ENCODE results near the gene CUX1.

DNA sequence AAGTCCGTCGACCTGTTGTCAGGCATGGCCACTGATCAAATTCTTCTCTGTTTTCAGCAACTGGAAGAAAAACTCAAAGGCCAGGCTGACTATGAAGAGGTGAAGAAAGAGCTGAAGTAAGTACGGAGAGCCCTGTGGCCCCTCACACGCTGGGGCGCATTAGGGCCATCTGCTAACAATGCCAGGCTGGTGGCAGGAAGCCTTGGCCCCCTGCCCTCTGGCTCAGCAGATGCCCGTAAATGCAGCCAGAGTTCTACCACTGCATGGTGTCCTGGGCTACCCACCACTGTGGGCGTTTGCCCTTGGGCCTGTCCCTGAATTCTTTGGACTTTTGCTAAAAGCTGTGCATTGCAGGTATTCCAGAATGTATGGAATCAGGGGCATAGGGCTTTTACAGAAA lies 372.3 kb downstream of the CUX1 start:
- TF ChIP-seq, protein P1, sequence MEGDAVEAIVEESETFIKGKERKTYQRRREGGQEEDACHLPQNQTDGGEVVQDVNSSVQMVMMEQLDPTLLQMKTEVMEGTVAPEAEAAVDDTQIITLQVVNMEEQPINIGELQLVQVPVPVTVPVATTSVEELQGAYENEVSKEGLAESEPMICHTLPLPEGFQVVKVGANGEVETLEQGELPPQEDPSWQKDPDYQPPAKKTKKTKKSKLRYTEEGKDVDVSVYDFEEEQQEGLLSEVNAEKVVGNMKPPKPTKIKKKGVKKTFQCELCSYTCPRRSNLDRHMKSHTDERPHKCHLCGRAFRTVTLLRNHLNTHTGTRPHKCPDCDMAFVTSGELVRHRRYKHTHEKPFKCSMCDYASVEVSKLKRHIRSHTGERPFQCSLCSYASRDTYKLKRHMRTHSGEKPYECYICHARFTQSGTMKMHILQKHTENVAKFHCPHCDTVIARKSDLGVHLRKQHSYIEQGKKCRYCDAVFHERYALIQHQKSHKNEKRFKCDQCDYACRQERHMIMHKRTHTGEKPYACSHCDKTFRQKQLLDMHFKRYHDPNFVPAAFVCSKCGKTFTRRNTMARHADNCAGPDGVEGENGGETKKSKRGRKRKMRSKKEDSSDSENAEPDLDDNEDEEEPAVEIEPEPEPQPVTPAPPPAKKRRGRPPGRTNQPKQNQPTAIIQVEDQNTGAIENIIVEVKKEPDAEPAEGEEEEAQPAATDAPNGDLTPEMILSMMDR (IDR thresholded peaks at IDR 0.05) = no peak
- TF ChIP-seq TCF7 (CRISPR knock-in tag; IDR thresholded peaks at IDR 0.05; ENCODE audit: low read depth) = no peak
- TF ChIP-seq RELA (CRISPR knock-in tag; IDR thresholded peaks at IDR 0.05; ENCODE audit: borderline replicate concordance) = no peak
- TF ChIP-seq NR1H2 (CRISPR knock-in tag; IDR thresholded peaks at IDR 0.05) = no peak
- TF ChIP-seq ZNF317 (CRISPR knock-in tag; IDR thresholded peaks at IDR 0.05; ENCODE audit: borderline replicate concordance, low read depth) = no peak
- TF ChIP-seq ELF4 (CRISPR knock-in tag; IDR thresholded peaks at IDR 0.05; ENCODE audit: low read depth) = no peak
- TF ChIP-seq FOXP1 (CRISPR knock-in tag; IDR thresholded peaks at IDR 0.05; ENCODE audit: borderline replicate concordance) = no peak
- TF ChIP-seq ZNF416 (CRISPR knock-in tag; IDR thresholded peaks at IDR 0.05) = no peak
- no peak for TF ChIP-seq NR3C1 (CRISPR knock-in tag; conservative IDR thresholded peaks at IDR 0.05; ENCODE audit: low read depth)
- TF ChIP-seq, protein P2, sequence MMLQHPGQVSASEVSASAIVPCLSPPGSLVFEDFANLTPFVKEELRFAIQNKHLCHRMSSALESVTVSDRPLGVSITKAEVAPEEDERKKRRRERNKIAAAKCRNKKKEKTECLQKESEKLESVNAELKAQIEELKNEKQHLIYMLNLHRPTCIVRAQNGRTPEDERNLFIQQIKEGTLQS (CRISPR knock-in tag; conservative IDR thresholded peaks at IDR 0.05) = no peak
- no peak for TF ChIP-seq PRRX2 (CRISPR knock-in tag; IDR thresholded peaks at IDR 0.05)
- no peak for TF ChIP-seq ZNF232 (CRISPR knock-in tag; IDR thresholded peaks at IDR 0.05)
